ENCODE results near the gene OTOA.
A peak's percentile ranks its signal among the peaks of the same experiment; 100 is the strongest.

DNA sequence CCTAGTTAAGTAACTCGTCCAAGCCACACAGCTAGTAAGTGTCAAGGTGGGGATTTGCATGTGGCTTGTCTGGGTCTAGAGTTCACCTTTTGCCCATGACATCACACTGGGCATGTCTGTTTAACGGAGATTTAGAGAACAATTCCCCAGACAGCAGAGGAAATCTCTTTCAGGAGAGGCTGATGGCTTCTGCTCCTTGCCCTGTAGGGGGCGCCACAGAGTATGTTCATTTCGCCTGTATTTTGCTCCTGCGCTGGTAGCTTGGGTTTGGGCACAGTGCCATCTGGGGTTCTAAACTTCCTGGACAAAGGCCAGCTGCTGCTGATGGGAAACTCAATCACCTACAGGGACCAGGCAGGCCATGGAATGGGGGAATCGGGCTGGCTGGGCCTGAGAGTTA, 20.4 kb downstream of the OTOA start:
- TF ChIP-seq EZH2 (IDR thresholded peaks at IDR 0.05; ENCODE audit: borderline replicate concordance, low read length) = no peak
- TF ChIP-seq, protein P1, sequence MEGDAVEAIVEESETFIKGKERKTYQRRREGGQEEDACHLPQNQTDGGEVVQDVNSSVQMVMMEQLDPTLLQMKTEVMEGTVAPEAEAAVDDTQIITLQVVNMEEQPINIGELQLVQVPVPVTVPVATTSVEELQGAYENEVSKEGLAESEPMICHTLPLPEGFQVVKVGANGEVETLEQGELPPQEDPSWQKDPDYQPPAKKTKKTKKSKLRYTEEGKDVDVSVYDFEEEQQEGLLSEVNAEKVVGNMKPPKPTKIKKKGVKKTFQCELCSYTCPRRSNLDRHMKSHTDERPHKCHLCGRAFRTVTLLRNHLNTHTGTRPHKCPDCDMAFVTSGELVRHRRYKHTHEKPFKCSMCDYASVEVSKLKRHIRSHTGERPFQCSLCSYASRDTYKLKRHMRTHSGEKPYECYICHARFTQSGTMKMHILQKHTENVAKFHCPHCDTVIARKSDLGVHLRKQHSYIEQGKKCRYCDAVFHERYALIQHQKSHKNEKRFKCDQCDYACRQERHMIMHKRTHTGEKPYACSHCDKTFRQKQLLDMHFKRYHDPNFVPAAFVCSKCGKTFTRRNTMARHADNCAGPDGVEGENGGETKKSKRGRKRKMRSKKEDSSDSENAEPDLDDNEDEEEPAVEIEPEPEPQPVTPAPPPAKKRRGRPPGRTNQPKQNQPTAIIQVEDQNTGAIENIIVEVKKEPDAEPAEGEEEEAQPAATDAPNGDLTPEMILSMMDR (IDR thresholded peaks at IDR 0.05; ENCODE audit: low read length) = peak; percentile 88

Measured in OCI-LY1 (cell line).